Stimulated activated CD4-positive, alpha-beta T cell treated with anti-CD3 and anti-CD28 coated beads, Interleukin-2, amount 100 ng/mL, for 24 hours (primary cell): ENCODE data around the gene ATP2A3.
A peak's percentile ranks its signal among the peaks of the same experiment; 100 is the strongest.

Source experiments
- DNase-seq, 2 donors: peaks; one replicate each; pipeline ENCODE4 v3.0.0-alpha.2; 2020

The ATP2A3 gene

GRCh38 chr17:3907483-3908216 is 56.6 kb downstream of the ATP2A3 start:
- no peak for DNase-seq

GRCh38 chr17:3906881-3907280 is 57.4 kb downstream of the ATP2A3 start:
- DNase-seq = no peak

- no peak for DNase-seq
Observed at GRCh38 chr17:3905017-3905520, 59.2 kb downstream of the ATP2A3 start.

- DNase-seq = no peak
Observed at GRCh38 chr17:3904501-3904900, 59.7 kb downstream of the ATP2A3 start.

GRCh38 chr17:3903881-3904290 is 60.4 kb downstream of the ATP2A3 start:
- DNase-seq = no peak

DNA sequence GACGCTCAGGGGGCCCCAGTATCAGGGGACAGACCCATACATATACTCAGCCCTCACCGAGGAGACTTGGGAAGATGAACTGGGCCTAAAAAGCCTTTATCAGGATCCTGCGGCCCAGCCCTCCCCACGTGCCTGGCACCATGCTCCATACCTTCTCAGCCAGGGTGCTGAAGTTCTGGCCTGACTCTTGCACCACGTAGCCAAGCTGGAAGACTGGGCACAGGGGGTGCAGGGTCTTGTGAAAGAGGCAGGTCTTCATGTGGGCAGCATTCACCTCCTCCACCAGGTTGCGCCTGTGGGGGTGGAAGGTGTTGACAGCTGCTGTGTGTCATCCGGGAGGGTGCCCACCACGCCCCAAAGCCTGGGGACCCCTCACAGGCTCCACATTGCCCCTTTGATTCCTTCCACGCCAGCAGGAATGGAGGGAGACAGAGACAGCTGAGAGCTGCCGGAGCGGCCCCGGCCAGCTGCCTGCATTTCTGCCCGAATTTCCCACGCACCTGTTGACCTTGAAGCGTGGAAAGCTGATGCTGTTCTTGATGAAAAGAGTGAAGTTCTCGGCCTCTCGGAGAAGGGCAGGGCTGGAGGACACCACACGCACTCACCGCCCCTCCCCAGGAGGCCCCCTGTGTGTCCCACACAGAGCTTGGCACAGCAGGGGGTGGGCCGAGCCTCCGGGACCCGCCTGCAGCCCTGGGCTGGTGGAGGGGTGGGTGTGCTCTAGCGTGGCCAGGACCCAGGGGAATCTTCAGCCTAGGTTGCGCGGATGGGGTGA is 61.0 kb downstream of the ATP2A3 start:
- DNase-seq = no peak

- no peak for DNase-seq
Observed at GRCh38 chr17:3900646-3901045, 63.6 kb downstream of the ATP2A3 start.

GRCh38 chr17:3897731-3898130 is 66.5 kb downstream of the ATP2A3 start:
- no peak for DNase-seq

- DNase-seq = no peak
Observed at GRCh38 chr17:3896968-3897235, 67.3 kb downstream of the ATP2A3 start.

DNA sequence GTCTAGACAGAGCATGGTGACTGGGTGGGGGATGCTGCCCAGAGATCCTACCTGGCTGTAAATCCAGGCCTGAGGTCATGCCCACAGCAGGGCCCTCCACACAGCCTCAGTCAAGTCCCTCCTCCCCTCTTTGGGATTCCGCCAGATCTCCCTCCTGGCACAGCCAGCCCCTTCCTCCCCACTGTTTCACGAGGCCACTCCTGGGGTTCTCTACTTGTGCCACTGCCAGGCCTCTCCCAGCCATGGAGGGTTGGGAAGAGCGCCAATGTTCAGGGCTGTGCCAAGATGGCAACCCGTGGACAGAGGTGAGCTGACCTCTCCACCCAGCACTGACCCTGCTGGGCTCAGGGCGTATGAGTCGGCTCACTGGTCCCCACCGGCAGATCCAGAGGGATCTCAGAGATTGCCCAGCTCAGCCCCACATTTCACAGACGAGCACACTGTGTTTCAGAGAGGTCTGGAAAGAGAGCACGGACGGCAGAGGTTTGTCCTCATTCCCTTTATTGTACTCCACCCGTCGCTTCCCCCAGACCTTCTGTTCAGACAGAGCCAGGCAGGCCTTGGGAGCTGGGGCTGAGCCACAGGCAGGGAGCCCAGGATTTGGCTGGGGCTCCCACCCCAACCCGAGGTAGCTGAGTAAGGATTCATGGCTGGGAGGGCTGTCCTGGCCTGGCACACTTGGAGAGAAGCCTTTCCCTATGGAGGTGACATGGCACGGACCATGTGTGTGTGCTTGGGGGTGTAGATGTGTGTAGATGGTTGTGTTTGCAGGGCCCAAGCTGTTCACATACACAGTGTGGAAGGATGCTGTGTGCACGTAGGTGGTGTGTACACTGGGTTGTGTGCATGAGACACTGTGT is 67.9 kb downstream of the ATP2A3 start:
- DNase-seq = no peak

DNA sequence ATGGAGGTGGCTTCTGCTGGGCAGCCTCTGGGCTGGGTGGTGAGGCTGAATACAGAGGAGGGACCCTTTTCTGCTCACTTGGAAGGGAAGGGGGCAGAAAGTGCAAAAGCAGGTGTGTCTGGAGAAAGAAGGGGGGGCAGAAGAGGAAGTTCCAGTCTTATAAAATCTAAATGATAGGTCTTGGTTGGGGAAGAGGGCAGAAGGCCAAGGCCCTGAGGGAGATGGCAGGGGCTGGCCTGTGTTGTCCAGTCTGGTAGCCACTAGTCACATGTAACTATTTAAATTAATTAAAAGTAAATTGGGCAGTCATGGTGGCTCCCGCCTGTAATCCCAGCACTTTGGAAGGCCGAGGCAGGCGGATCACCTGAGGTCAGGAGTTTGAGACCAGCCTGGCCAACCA is 68.9 kb downstream of the ATP2A3 start:
- DNase-seq = no peak

- DNase-seq = no peak
Observed at GRCh38 chr17:3894911-3895343, 69.3 kb downstream of the ATP2A3 start.

DNA sequence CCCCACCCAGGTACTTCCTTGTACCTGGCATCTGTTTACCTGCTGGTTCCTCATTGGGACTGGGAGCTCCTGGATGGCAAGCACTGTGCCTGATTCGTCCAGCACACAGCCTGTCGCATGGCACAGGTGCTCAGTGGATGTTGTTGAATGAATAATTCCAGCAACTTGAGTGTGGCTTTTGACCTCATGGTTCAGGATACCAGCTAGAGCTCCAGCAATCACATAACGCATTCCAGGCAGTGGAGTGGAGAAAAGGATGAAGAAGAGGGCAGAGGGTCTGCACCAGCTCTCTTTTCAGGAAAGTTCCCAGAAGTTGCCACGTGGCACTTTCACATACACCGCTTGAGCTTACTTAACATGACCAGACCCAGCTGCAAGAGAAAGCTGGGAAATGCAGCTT is 70.0 kb downstream of the ATP2A3 start:
- DNase-seq = no peak

DNA sequence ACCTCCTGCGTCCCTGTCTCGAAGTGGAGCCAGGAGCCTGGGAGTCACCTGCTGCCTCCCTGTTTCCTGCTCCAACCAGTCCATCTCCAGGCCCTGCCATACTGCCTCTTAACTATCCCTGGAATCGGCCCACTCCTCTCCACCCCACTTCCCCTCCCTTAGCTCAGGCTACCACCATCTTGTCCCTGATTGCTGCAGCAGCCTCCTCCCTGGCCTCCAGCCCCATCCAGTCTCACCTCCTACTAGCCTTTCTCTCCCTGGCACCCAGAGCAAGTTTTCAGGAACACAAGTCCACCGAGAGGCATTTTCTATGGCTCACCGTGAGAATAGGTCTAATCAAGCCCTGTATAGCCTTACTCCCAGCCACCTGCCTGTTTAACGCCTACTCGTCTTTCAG is 70.5 kb downstream of the ATP2A3 start:
- no peak for DNase-seq

DNA sequence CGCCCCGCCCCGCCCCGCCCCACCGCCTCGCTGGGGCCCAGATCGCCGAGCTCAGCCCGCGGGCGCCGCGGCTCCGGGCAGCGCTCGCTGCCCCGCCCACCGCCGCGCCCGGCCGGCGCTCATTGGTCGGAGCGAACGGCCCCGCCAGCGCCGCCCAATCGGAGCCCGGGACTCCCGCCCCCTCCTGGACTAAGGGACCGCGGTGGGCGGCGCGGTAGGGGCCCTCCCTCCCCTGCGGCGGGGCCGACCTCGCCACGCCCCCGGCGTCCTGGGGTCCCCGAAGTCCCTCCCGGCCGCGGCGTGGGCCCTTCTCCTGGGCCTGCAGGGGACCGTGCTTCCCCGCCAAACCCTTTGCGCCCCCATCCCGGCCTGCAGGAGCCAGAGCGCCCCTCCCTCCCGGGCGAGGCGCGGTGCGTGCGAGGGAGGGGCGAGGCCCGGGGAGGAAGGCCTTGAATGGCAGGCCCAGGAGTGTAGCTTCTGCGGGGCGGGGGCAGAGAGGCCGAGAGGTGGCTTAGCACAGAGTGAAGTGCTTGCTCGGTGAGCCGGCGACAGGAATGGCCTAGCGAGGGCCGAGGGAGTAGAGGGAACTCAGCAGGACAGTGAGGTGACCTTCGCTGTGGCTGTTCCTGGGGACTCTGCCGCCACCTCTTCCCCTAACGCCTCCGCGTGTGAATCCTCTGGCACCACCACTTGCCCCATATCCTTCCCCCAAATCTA is 71.1 kb downstream of the ATP2A3 start, which contains the start of gene CAMKK1:
CAMKK1 (minus strand) TSS at position 51 of the 717 bp plus-strand sequence. CDS start 7,366 bp downstream, outside the sequence.
- peak; percentile 87 to 92 for DNase-seq

- DNase-seq = peak; percentile 65 to 68
Observed at GRCh38 chr17:3892095-3892998, 71.9 kb downstream of the ATP2A3 start.

- DNase-seq = no peak
Observed at GRCh38 chr17:3891626-3892094, 72.6 kb downstream of the ATP2A3 start.

DNA sequence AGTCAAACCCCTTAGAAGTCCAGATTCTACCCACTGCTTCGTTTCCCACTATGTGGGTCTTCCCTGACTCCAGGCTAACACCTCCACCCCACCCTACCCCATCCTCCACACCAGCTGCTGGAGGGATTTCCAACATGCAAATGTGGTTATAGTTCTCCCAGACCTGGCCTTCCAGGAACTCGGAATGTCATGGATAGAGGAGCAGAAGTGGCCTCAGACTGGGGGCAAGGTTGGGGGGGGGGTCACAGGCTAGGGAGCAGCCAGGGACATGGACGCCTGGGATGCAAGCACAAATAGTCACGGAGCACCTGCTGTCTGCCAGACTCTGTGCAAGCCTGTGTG is 73.4 kb downstream of the ATP2A3 start:
- DNase-seq = no peak

- peak in 1 of 2 donors; percentile 33 for DNase-seq
Observed at GRCh38 chr17:3890082-3890877, 74.0 kb downstream of the ATP2A3 start.

DNA sequence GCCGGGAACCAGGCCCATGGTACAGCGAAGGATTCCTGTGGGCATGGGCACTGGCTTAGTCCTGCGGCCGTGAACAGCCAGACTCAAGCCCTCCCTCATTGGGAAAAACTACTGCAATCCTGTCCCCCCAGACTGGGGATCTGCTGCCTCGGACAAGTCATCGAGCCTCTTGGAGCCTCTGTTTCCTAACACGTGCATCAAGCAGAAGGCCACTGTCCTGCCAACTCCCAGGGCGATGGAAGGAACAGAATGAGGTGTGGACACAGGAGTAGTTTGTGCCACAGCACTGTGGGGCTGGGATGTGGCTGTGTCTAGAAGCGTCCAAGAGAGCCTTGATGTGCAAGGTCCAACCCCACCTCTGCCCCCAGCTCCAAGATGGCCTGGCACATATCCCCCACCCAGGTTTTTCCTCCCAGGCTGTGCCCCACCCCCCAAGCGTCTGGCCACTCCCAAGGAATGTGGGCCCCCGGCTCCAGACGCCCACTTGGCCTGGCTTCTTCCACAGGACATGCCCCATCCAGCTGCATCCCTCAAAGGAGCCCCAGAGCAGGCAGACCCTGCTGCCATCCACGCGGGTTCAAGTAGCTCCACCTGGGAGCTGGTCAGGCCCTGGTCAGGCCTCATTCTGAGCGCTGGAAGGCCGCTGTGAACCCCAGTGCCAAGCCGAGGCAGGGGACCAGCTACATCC is 74.8 kb downstream of the ATP2A3 start:
- no peak for DNase-seq
